IMR-90 (cell line): ENCODE results near the gene PPP1R27. TPM values are rescaled to one million over a fixed set of nuclear protein-coding genes. Genes with fewer than 3 reads are reported as not detected.
"Not testable (repeated sequence)": the region's sequence is repeated elsewhere in the genome, so short reads cannot be mapped to it uniquely, and the experiment has no call there.

Experiments used
- ATAC-seq: fragments of 200-7000 bp; cut with Tn5 transposase; 2 replicates; pipeline ENCODE4 v1.9.1; 2020; ENCODE audit warnings: low read depth, mild to moderate bottlenecking, moderate library complexity
- BruUV-seq: library from RNA; stranded (reverse); fragments of 400-500 nt; replicated peaks from 2 replicates; lab custom pipeline; 2021; lab: Mats Ljungman, UMichigan
- CTCF ChIA-PET: fragments of 300-600 bp; formaldehyde crosslinking; extraction: SDS; loops from one replicate; lab custom pipeline; 2021; ENCODE audit warnings: antibody characterized with exemption; lab: Yijun Ruan, JAX
- POLR2A ChIA-PET: fragments of 300-600 bp; sonication (Branson Sonifier 250); formaldehyde crosslinking; loops from one replicate; lab custom pipeline; 2022; ENCODE audit warnings: antibody characterized with exemption; ENCODE audit not compliant: unreplicated experiment; lab: Charles Lee
- DNase-seq: peaks from one replicate; pipeline ENCODE4 v3.0.0; 2013
- H2AFZ ChIP-seq: replicated peaks from 2 replicates; pipeline ENCODE3; 2013; ENCODE audit warnings: low read length, mild to moderate bottlenecking; ENCODE audit not compliant: poor library complexity
- H2AK5ac ChIP-seq: 2 replicates; pipeline ENCODE4 v1.6.1; 2013; ENCODE audit warnings: low read depth, low read length, inconsistent platforms
- H2AK9ac ChIP-seq: replicated peaks from 2 replicates; pipeline ENCODE3; 2013; ENCODE audit warnings: mild to moderate bottlenecking, low read depth, low read length, moderate library complexity; ENCODE audit not compliant: poor library complexity
- H2BK120ac ChIP-seq: 2 replicates; pipeline ENCODE4 v1.6.1; 2013; ENCODE audit warnings: low read depth, low read length, inconsistent platforms
- H2BK15ac ChIP-seq: 3 replicates; pipeline ENCODE4 v1.6.1; 2013; ENCODE audit warnings: low read depth, low read length, inconsistent platforms
- H2BK20ac ChIP-seq: 2 replicates; pipeline ENCODE4 v1.6.1; 2013; ENCODE audit warnings: low read depth, mild to moderate bottlenecking, inconsistent platforms, low read length, moderate library complexity
- H2BK5ac ChIP-seq: 2 replicates; pipeline ENCODE4 v1.6.1; 2013; ENCODE audit warnings: mild to moderate bottlenecking, low read depth, low read length, inconsistent platforms; ENCODE audit not compliant: poor library complexity, severe bottlenecking
- H3K14ac ChIP-seq: replicated peaks from 2 replicates; pipeline ENCODE4 v1.6.1; 2013; ENCODE audit warnings: low read depth, low read length, inconsistent platforms
- H3K18ac ChIP-seq: 2 replicates; pipeline ENCODE4 v1.6.1; 2013; ENCODE audit warnings: low read depth, low read length, control low read depth
- H3K23ac ChIP-seq: 2 replicates; pipeline ENCODE4 v1.6.1; 2013; ENCODE audit warnings: low read depth, low read length, inconsistent platforms
- H3K27ac ChIP-seq: 2 replicates; pipeline ENCODE4 v1.5.1; 2013; ENCODE audit warnings: mild to moderate bottlenecking, control low read depth, low read length; ENCODE audit not compliant: insufficient read depth
- H3K27me3 ChIP-seq: 2 replicates; pipeline ENCODE4 v1.6.1; 2013; ENCODE audit warnings: low read length; ENCODE audit not compliant: control insufficient read depth, insufficient read depth
- H3K36me3 ChIP-seq: 2 replicates; pipeline ENCODE4 v1.6.1; 2013; ENCODE audit warnings: low read length, mixed read lengths; ENCODE audit not compliant: control insufficient read depth, insufficient read depth
- H3K4ac ChIP-seq: 2 replicates; pipeline ENCODE4 v1.6.1; 2013; ENCODE audit warnings: low read depth, low read length, inconsistent platforms
- H3K4me1 ChIP-seq: 2 replicates; pipeline ENCODE4 v1.6.1; 2013; ENCODE audit warnings: low read length, mixed read lengths; ENCODE audit not compliant: control insufficient read depth, insufficient read depth
- H3K4me2 ChIP-seq: 2 replicates; pipeline ENCODE4 v1.6.1; 2013; ENCODE audit warnings: low read depth, mild to moderate bottlenecking, control low read depth, low read length, moderate library complexity
- H3K4me3 ChIP-seq: 2 replicates; pipeline ENCODE4 v1.5.1; 2013; ENCODE audit warnings: low read depth, mild to moderate bottlenecking, control low read depth, low read length, moderate library complexity; ENCODE audit not compliant: insufficient read depth
- H3K56ac ChIP-seq: 2 replicates; pipeline ENCODE4 v1.6.1; 2013; ENCODE audit warnings: low read length, inconsistent platforms; ENCODE audit not compliant: insufficient read depth; ENCODE audit errors: extremely low read depth
- H3K79me1 ChIP-seq, 2 experiments: 2 replicates each; pipeline ENCODE4 v1.6.1; 2013; ENCODE audit warnings: low read length in 2 of 2, inconsistent platforms in 1 of 2, low read depth in 1 of 2
- H3K9ac ChIP-seq: 2 replicates; pipeline ENCODE4 v1.6.1; 2013; ENCODE audit warnings: low read depth, low read length, control low read depth
- H3K9me1 ChIP-seq: 2 replicates; pipeline ENCODE4 v1.6.1; 2013; ENCODE audit warnings: low read length, inconsistent platforms; ENCODE audit not compliant: insufficient read depth
- H3K9me3 ChIP-seq: 2 replicates; pipeline ENCODE4 v1.6.1; 2013; ENCODE audit warnings: low read length; ENCODE audit not compliant: control insufficient read depth, insufficient read depth
- H4K20me1 ChIP-seq: 2 replicates; pipeline ENCODE4 v1.6.1; 2013; ENCODE audit warnings: low read length, inconsistent platforms; ENCODE audit not compliant: insufficient read depth
- H4K5ac ChIP-seq: 2 replicates; pipeline ENCODE4 v1.6.1; 2013; ENCODE audit warnings: mild to moderate bottlenecking, low read depth, low read length, control low read depth
- H4K8ac ChIP-seq, 2 experiments: 2 replicates each; pipeline ENCODE4 v1.6.1; 2013; ENCODE audit warnings: low read depth in 2 of 2, low read length in 2 of 2, control low read depth in 1 of 2, inconsistent platforms in 1 of 2
- H4K91ac ChIP-seq: 2 replicates; pipeline ENCODE4 v1.6.1; 2013; ENCODE audit warnings: low read depth, low read length, inconsistent platforms; ENCODE audit not compliant: insufficient read depth
- WGBS, 2 experiments: methylation state at CpG; one replicate each; pipeline versions ENCODE4 v1.1.5 to v1.1.7; 2013; ENCODE audit warnings: missing lambda C conversion rate in 2 of 2; ENCODE audit not compliant: insufficient read length in 1 of 2; ENCODE audit errors: extremely low coverage in 2 of 2; 5-methylcytosine and 5-hydroxymethylcytosine counted together
- dilution Hi-C: fragments of 300-500 bp; cut with HindIII; formaldehyde crosslinking; loops from one replicate; pipeline ENCODE4 v1.14.3; 2018; ENCODE audit warnings: low sequenced_read_pairs; ENCODE audit not compliant: unreplicated experiment
- in situ Hi-C: fragments of 300-500 bp; cut with MboI; formaldehyde crosslinking; loops from 3 replicates; pipeline ENCODE4 v1.14.3; 2019; ENCODE audit warnings: low sequenced_read_pairs, inconsistent platforms, mixed read lengths
- intact Hi-C: fragments of 100-400 bp; cut with micrococcal nuclease; formaldehyde crosslinking; loops from 2 replicates; pipeline ENCODE4 v1.10.0; 2022
- polyA plus RNA-seq, 3 experiments: library from polyadenylated mRNA; depleted of rRNA; stranded (reverse); fragments of >200 nt; gene quantifications; 2 replicates each; pipeline ENCODE4 v1.2.3, GENCODE V29; 2012; ENCODE audit warnings: low replicate concordance in 1 of 3
- total RNA-seq: library from RNA; depleted of rRNA; stranded (reverse); fragments of >200 nt; gene quantifications from 2 replicates; pipeline ENCODE4 v1.2.3, GENCODE V29; 2012

PPP1R27 gene
- total and polyA plus RNA-seq, 2 of the 4 experiments (the other 2 are of a cell fraction): 0.21 TPM; not detected in 1

GRCh38 chr17:81840059-81840458 is 5.2 kb upstream of the PPP1R27 start:
- H3K18ac ChIP-seq, H3K9ac ChIP-seq, H3K4me3 ChIP-seq, ATAC-seq, H2AK9ac ChIP-seq, H3K27ac ChIP-seq, H3K56ac ChIP-seq, H2AK5ac ChIP-seq, H3K4me1 ChIP-seq, H2BK20ac ChIP-seq, H3K9me3 ChIP-seq, H3K79me1 ChIP-seq, H3K4ac ChIP-seq, H2BK5ac ChIP-seq, H3K23ac ChIP-seq, H2AFZ ChIP-seq, CTCF ChIA-PET, H3K27me3 ChIP-seq, H4K8ac ChIP-seq, H4K91ac ChIP-seq, POLR2A ChIA-PET, H3K4me2 ChIP-seq, H2BK15ac ChIP-seq, H4K5ac ChIP-seq, H2BK120ac ChIP-seq, H3K14ac ChIP-seq, intact Hi-C loops, dilution Hi-C loops, BruUV-seq, DNase-seq, H3K9me1 ChIP-seq, in situ Hi-C loops: not testable (repeated sequence)
- peaks cover 30% of the 10 kb centered on the region for H3K36me3 ChIP-seq
- H4K20me1 ChIP-seq: peaks cover 25% of the 10 kb centered on the region
- no CpG with 5 or more reads among the region's 5 CpGs for WGBS, 2 experiments
